B cell (primary cell): Measurements from ENCODE around the gene LMBR1L. TPM values are rescaled to one million over a fixed set of nuclear protein-coding genes. Genes with fewer than 3 reads are reported as not detected.

Experiments
- ATAC-seq: fragments of 200-7000 bp; cut with Tn5 transposase; one replicate; pipeline ENCODE4 v1.10.0; 2021; ENCODE audit warnings: low read depth, mild to moderate bottlenecking, moderate number of reproducible peaks, moderate library complexity
- CTCF ChIA-PET: fragments of 350-600 bp; sonication (Branson Sonifier 250); formaldehyde crosslinking; loops from one replicate; lab custom pipeline; 2021; ENCODE audit warnings: antibody characterized with exemption, inconsistent platforms; lab: Charles Lee
- POLR2A ChIA-PET: fragments of 350-600 bp; sonication (Branson Sonifier 250); formaldehyde crosslinking; loops from one replicate; lab custom pipeline; 2021; ENCODE audit warnings: antibody characterized with exemption; lab: Charles Lee
- DNase-seq: peaks from one replicate; pipeline ENCODE4 v3.0.0; 2013
- H2AFZ ChIP-seq: 2 replicates; pipeline ENCODE4 v1.6.1; 2012; ENCODE audit warnings: mild to moderate bottlenecking, low read depth, low read length; ENCODE audit not compliant: insufficient read depth, poor library complexity, severe bottlenecking
- H3K27ac ChIP-seq, 2 donors: 1 replicate in 1 of 2; 2 replicates in 1 of 2; pipeline ENCODE4 v1.5.1; 2012 to 2013; ENCODE audit warnings: low read length in 2 of 2, mild to moderate bottlenecking in 2 of 2, moderate library complexity in 1 of 2
- H3K27me3 ChIP-seq, 4 experiments: fragments of 200-600 bp in 1 of 4; sonication (generic) in 1 of 4; replicated peaks in 1 of 4; 1 replicate in 2 of 4; 2 replicates in 2 of 4; pipeline versions ENCODE4 v1.6.1 to v1.7.0; 2013 to 2016; ENCODE audit warnings: low read length in 3 of 4, mild to moderate bottlenecking in 2 of 4, mixed read lengths in 1 of 4, moderate library complexity in 1 of 4; ENCODE audit not compliant: insufficient read depth in 4 of 4, control insufficient read depth in 3 of 4; ENCODE audit errors: control extremely low read depth in 1 of 4
- H3K36me3 ChIP-seq, 2 experiments: replicated peaks in 1 of 2; 1 replicate in 1 of 2; 2 replicates in 1 of 2; pipeline versions ENCODE4 v1.6.1 to v1.7.1; 2013; ENCODE audit warnings: low read length in 1 of 2; ENCODE audit not compliant: insufficient read depth in 2 of 2, control insufficient read depth in 1 of 2; ENCODE audit errors: control extremely low read depth in 1 of 2, extremely low read depth in 1 of 2
- H3K4me1 ChIP-seq, 2 donors: fragments of 200-600 bp in 1 of 2; sonication (generic) in 1 of 2; 1 replicate in 1 of 2; 2 replicates in 1 of 2; pipeline versions ENCODE4 v1.5.1 to v1.6.1; 2013 to 2017; ENCODE audit warnings: low read length in 2 of 2; ENCODE audit not compliant: control insufficient read depth in 2 of 2, insufficient read depth in 2 of 2
- H3K4me2 ChIP-seq: replicated peaks from 2 replicates; pipeline ENCODE3; 2012; ENCODE audit warnings: mild to moderate bottlenecking, low read depth, low read length; ENCODE audit not compliant: poor library complexity, severe bottlenecking
- H3K4me3 ChIP-seq, 5 experiments: fragments of 200-600 bp in 1 of 5; sonication (generic) in 1 of 5; 1 replicate in 3 of 5; 2 replicates in 2 of 5; pipeline versions ENCODE4 v1.5.1 to v1.7.0; 2011 to 2016; ENCODE audit warnings: low read length in 4 of 5, mild to moderate bottlenecking in 4 of 5, low read depth in 2 of 5, control low read depth in 1 of 5, moderate library complexity in 1 of 5; ENCODE audit not compliant: insufficient read depth in 1 of 5; ENCODE audit errors: control extremely low read depth in 1 of 5, extremely low read depth in 1 of 5
- H3K79me2 ChIP-seq: fragments of 200-600 bp; sonication (generic); one replicate; pipeline ENCODE4 v1.6.0; 2016; ENCODE audit warnings: low read length; ENCODE audit not compliant: control insufficient read depth, insufficient read depth
- H3K9ac ChIP-seq: fragments of 200-600 bp; sonication (generic); 2 replicates; pipeline ENCODE4 v1.6.1; 2017; ENCODE audit warnings: mild to moderate bottlenecking, low read length, moderate library complexity
- H3K9me3 ChIP-seq, 3 donors: one replicate each; pipeline versions ENCODE4 v1.6.1 to v1.7.1; 2013; ENCODE audit warnings: low read length in 2 of 3; ENCODE audit not compliant: control insufficient read depth in 2 of 3, insufficient read depth in 1 of 3; ENCODE audit errors: control extremely low read depth in 1 of 3
- H4K20me1 ChIP-seq: 2 replicates; pipeline ENCODE4 v1.6.0; 2012; ENCODE audit warnings: mild to moderate bottlenecking, low read length; ENCODE audit not compliant: insufficient read depth, control insufficient read depth, poor library complexity, severe bottlenecking
- H3K27ac Mint-ChIP-seq: one replicate; pipeline ENCODE4 v1.8.0; 2021; ENCODE audit warnings: mixed read lengths
- H3K27me3 Mint-ChIP-seq: one replicate; pipeline ENCODE4 v1.8.0; 2021; ENCODE audit warnings: mixed read lengths
- H3K4me1 Mint-ChIP-seq: one replicate; pipeline ENCODE4 v1.8.0; 2021; ENCODE audit warnings: mixed read lengths
- H3K4me3 Mint-ChIP-seq: one replicate; pipeline ENCODE4 v1.8.0; 2021; ENCODE audit warnings: mixed read lengths
- H3K9me3 Mint-ChIP-seq: one replicate; pipeline ENCODE4 v1.8.0; 2022; ENCODE audit warnings: mixed read lengths; ENCODE audit not compliant: insufficient read depth
- CTCF ChIP-seq: fragments of 200-600 bp; IDR thresholded peaks from one replicate; pipeline ENCODE4 v1.8.0; 2022; ENCODE audit warnings: antibody characterized with exemption, mild to moderate bottlenecking
- EZH2 ChIP-seq: IDR thresholded peaks from 2 replicates; pipeline ENCODE4 v1.6.1; 2012; ENCODE audit warnings: borderline replicate concordance, low read depth, mild to moderate bottlenecking, moderate library complexity, low read length; ENCODE audit not compliant: insufficient read depth, poor library complexity, severe bottlenecking
- WGBS: methylation state at CpG from one replicate; pipeline ENCODE4 v1.1.5; 2013; ENCODE audit warnings: missing lambda C conversion rate; ENCODE audit not compliant: insufficient coverage; 5-methylcytosine and 5-hydroxymethylcytosine counted together
- intact Hi-C: fragments of 100-400 bp; cut with micrococcal nuclease; formaldehyde crosslinking; loops from one replicate; pipeline ENCODE4 v1.10.0; 2022
- polyA plus RNA-seq: library from polyadenylated mRNA; depleted of rRNA; stranded (reverse); fragments of >200 nt; gene quantifications from 2 replicates; pipeline ENCODE4 v1.2.3, GENCODE V29; 2012
- total RNA-seq, 2 donors: library from RNA; stranded (reverse); fragments of 120-200 nt in 1 of 2; gene quantifications; 1 replicate in 1 of 2; 2 replicates in 1 of 2; pipeline versions ENCODE4 v1.2.3 to v1.2.4, GENCODE V29; 2013 to 2022

LMBR1L gene
- total and polyA plus RNA-seq, 2 donors (not counting 1 experiment from before 2014, with no cell fraction given) = 133 to 187 TPM

- peaks cover 0 to 74% (median 49%) of the 10 kb centered on the region in 4 experiments for H3K27me3 ChIP-seq
Measured at GRCh38 chr12:49089821-49090773, 20.6 kb downstream of the LMBR1L start.

More at GRCh38 chr12:49089821-49090773, 20.6 kb downstream of the LMBR1L start:
- Histone ChIP-seq H4K20me1 (peaks cover 15% of the 10 kb centered on the region), H3K9ac (peak overlapping the region; percentile 59), H2AFZ (peak overlapping the region; percentile 66), H3K4me3 (peak overlapping the region; percentile 3 to 47 (median 28)), H3K36me3 (no peaks in the 10 kb centered on the region), H3K27ac (no peak overlapping the region), H3K4me2 (peak overlapping the region; percentile 90), H3K9me3 (peaks cover 0 to 27% (median 0%) of the 10 kb centered on the region in 3 donors), H3K4me1 (peaks cover 62 to 64% of the 10 kb centered on the region in 2 donors), H3K79me2 (no peaks in the 10 kb centered on the region)
- Mint-ChIP-seq H3K27me3 (peaks cover 51% of the 10 kb centered on the region), H3K27ac (peak overlapping the region; percentile 54), H3K9me3 (no peaks in the 10 kb centered on the region), H3K4me3 (peak overlapping the region; percentile 79), H3K4me1 (peaks cover 53% of the 10 kb centered on the region)
- peak; percentile 28 for ATAC-seq
- CTCF ChIA-PET = interaction anchor here (0.6 to 11.5 kb wide), 11 partner anchors 10 to 145 kb away, joined by 3 to 199 read pairs (median 18); partner anchors contain the start of genes DHH, LMBR1L, RHEBL1 and TUBA1A
- DNase-seq = peak; percentile 75
- intact Hi-C loops = loop anchor here (10.0 kb wide), 1 partner anchor 255 kb away; the partner anchor contains the start of gene DNAJC22
- POLR2A ChIA-PET = interaction anchor here (0.9 to 1.9 kb wide), 3 partner anchors 26 to 98 kb away, joined by 3 to 8 read pairs (median 4); partner anchors contain the start of gene TUBA1B
- TF ChIP-seq EZH2 = peak; percentile 82
- peak; percentile 31 for TF ChIP-seq CTCF
- WGBS = 1% methylated on average over 85 of the region's 88 CpGs
